DOHH2 (cell line): ENCODE measurements around the gene TP53I13.

Experiments
- H3F3A ChIP-seq: fragments of 200-600 bp; sonication (generic), shearing (Covaris generic); 2 replicates; pipeline ENCODE4 v1.6.0; 2016; ENCODE audit warnings: antibody characterized with exemption, mild to moderate bottlenecking; ENCODE audit not compliant: control insufficient read depth, insufficient read depth
- H3K27ac ChIP-seq: fragments of 200-600 bp; sonication (generic); 2 replicates; pipeline ENCODE4 v1.5.1; 2014; ENCODE audit warnings: low read depth, mild to moderate bottlenecking, low read length, moderate library complexity
- H3K27me3 ChIP-seq: fragments of 200-600 bp; sonication (generic); 2 replicates; pipeline ENCODE4 v1.6.1; 2014; ENCODE audit warnings: mild to moderate bottlenecking, low read length, mixed read lengths; ENCODE audit not compliant: control insufficient read depth
- H3K36me3 ChIP-seq: fragments of 200-600 bp; sonication (generic); 2 replicates; pipeline ENCODE4 v1.6.1; 2014; ENCODE audit warnings: mild to moderate bottlenecking, low read length, moderate library complexity, mixed read lengths; ENCODE audit not compliant: control insufficient read depth
- H3K4me1 ChIP-seq: fragments of 200-600 bp; sonication (generic); 2 replicates; pipeline ENCODE4 v1.6.1; 2014; ENCODE audit warnings: mild to moderate bottlenecking, low read length, mixed read lengths; ENCODE audit not compliant: control insufficient read depth
- H3K4me2 ChIP-seq: fragments of 200-600 bp; sonication (generic); 2 replicates; pipeline ENCODE4 v1.6.0; 2014; ENCODE audit warnings: mild to moderate bottlenecking, low read length, moderate library complexity
- H3K4me3 ChIP-seq: fragments of 200-600 bp; sonication (generic); 2 replicates; pipeline ENCODE4 v1.5.1; 2014; ENCODE audit warnings: mild to moderate bottlenecking, low read length, mixed read lengths
- H3K79me2 ChIP-seq: fragments of 200-600 bp; sonication (generic); 2 replicates; pipeline ENCODE4 v1.6.1; 2014; ENCODE audit warnings: mild to moderate bottlenecking, low read length, mixed read lengths; ENCODE audit not compliant: control insufficient read depth
- H3K9me2 ChIP-seq: fragments of 200-600 bp; sonication (generic); replicated peaks from 2 replicates; pipeline ENCODE4 v1.6.1; 2014; ENCODE audit warnings: mild to moderate bottlenecking, low read length, mixed read lengths; ENCODE audit not compliant: control insufficient read depth
- H3K9me3 ChIP-seq: fragments of 200-600 bp; sonication (generic); 2 replicates; pipeline ENCODE4 v1.6.1; 2014; ENCODE audit warnings: antibody characterized with exemption, low read length, mixed read lengths; ENCODE audit not compliant: control insufficient read depth, insufficient read depth
- H4K20me1 ChIP-seq: fragments of 200-600 bp; sonication (generic); 2 replicates; pipeline ENCODE4 v1.6.0; 2014; ENCODE audit warnings: low read depth, mild to moderate bottlenecking, antibody characterized with exemption, low read length, moderate library complexity; ENCODE audit not compliant: control insufficient read depth, insufficient read depth
- CTCF ChIP-seq: fragments of 200-600 bp; sonication (generic); IDR thresholded peaks from one replicate; pipeline ENCODE4 v1.5.1; 2014; ENCODE audit warnings: antibody characterized with exemption, mild to moderate bottlenecking, low read depth, low read length; ENCODE audit not compliant: poor library complexity, severe bottlenecking
- EZH2phosphoT487 ChIP-seq: fragments of 200-600 bp; sonication (generic); IDR thresholded peaks from 2 replicates; pipeline ENCODE4 v1.6.1; 2017; ENCODE audit warnings: borderline replicate concordance, mild to moderate bottlenecking, antibody characterized with exemption, low read length, moderate library complexity, mixed read lengths

TP53I13 gene

GRCh38 chr17:29568331-29569244, at the start of gene TP53I13:
Gene TP53I13, plus strand, starts transcription at chr17:29568701. Its CDS starts 58 bp downstream, at chr17:29568759.
- peak within 1 kb of the TSS; percentile 89 for H3K27ac ChIP-seq
- no peaks in the 10 kb centered on the region for H3K27me3 ChIP-seq
- TF ChIP-seq EZH2phosphoT487 (no peak), CTCF (no peak)

GRCh38 chr17:29524692-29525091, 43.8 kb upstream of the TP53I13 start:
- no peaks in the 10 kb centered on the region for H4K20me1 ChIP-seq
- no peak overlapping the region for H3K27ac ChIP-seq
- TF ChIP-seq CTCF (no peak), EZH2phosphoT487 (no peak)
- peaks cover 56% of the 10 kb centered on the region for H3K36me3 ChIP-seq
- no peaks in the 10 kb centered on the region for H3K9me3 ChIP-seq
- peaks cover 3% of the 10 kb centered on the region; the same call in 1 of the 2 replicates for H3F3A ChIP-seq
- no peak overlapping the region for H3K4me3 ChIP-seq
- no peak overlapping the region for H3K4me2 ChIP-seq
- H3K27me3 ChIP-seq: no peaks in the 10 kb centered on the region
- no peaks in the 10 kb centered on the region for H3K4me1 ChIP-seq
- H3K79me2 ChIP-seq: no peaks in the 10 kb centered on the region
- H3K9me2 ChIP-seq: no peaks in the 10 kb centered on the region

More at GRCh38 chr17:29568331-29569244, at the start of gene TP53I13:
- peaks cover 10% of the 10 kb centered on the region for H3F3A ChIP-seq
- peaks cover 32% of the 10 kb centered on the region for H3K4me1 ChIP-seq
- peaks cover 34% of the 10 kb centered on the region for H3K79me2 ChIP-seq
- peaks cover 25% of the 10 kb centered on the region for H3K36me3 ChIP-seq
- H3K4me3 ChIP-seq: peak within 1 kb of the TSS; percentile 91
- H4K20me1 ChIP-seq: no peaks in the 10 kb centered on the region
- no peaks in the 10 kb centered on the region for H3K9me3 ChIP-seq
- H3K9me2 ChIP-seq: no peaks in the 10 kb centered on the region
- H3K4me2 ChIP-seq: peak within 1 kb of the TSS; percentile 88

- H3K9me3 ChIP-seq: no peaks in the 10 kb centered on the region
- H3K27me3 ChIP-seq: no peaks in the 10 kb centered on the region
- peaks cover 55% of the 10 kb centered on the region for H3K36me3 ChIP-seq
- H3K4me1 ChIP-seq: no peaks in the 10 kb centered on the region
- TF ChIP-seq CTCF (no peak), EZH2phosphoT487 (no peak)
- H3K4me2 ChIP-seq: no peak overlapping the region
- H3K79me2 ChIP-seq: no peaks in the 10 kb centered on the region
- no peak overlapping the region for H3K4me3 ChIP-seq
- H3K9me2 ChIP-seq: no peaks in the 10 kb centered on the region
- H4K20me1 ChIP-seq: no peaks in the 10 kb centered on the region
- H3K27ac ChIP-seq: no peak overlapping the region
- H3F3A ChIP-seq: no peaks in the 10 kb centered on the region
These were observed 42.2 kb upstream of the TP53I13 start for GRCh38 chr17:29526322-29526721.
